ENCODE data around the gene GUCY1A1.

Gene GUCY1A1

GRCh38 chr4:155665054-155665453 lies 1.6 kb upstream of the GUCY1A1 start:
- Histone ChIP-seq H3K27me3 (ENCODE audit: insufficient read depth, low read length) (peaks cover 68% of the 10 kb centered on the region), H3K36me3 (ENCODE audit: insufficient read depth, low read depth, low read length) (no peaks in the 10 kb centered on the region), H3K9me3 (ENCODE audit: insufficient read depth, low read depth, low read length) (no peaks in the 10 kb centered on the region), H3K4me3 (ENCODE audit: low read length) (no peak overlapping the region), H3K4me1 (ENCODE audit: insufficient read depth, low read length) (peaks cover 5% of the 10 kb centered on the region; the same call in 1 of the 2 replicates), H3K27ac (ENCODE audit: low read length) (no peak overlapping the region), H3K9ac (ENCODE audit: low read depth, low read length) (no peak overlapping the region)

DNA sequence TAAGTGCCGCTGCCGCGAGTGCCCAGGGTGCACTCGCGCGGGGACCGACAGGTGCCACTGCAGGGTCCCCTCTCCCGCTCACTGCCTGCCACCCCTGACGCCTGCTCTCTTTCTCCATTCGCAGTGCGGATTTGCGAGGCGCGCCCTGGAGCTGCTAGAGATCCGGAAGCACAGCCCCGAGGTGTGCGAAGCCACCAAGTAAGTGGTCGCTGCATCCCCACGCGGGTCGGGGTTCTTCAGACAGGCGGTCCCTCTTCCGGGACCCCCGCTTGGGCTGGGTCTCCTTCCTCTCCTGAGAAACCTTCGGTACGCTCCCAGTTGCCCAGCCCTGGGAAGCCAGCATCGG lies 547 bp downstream of the GUCY1A1 start:
- H3K27me3 ChIP-seq (ENCODE audit: insufficient read depth, low read length), result peaks cover 89% of the 10 kb centered on the region
- H3K4me1 ChIP-seq (ENCODE audit: insufficient read depth, low read length), result peaks cover 5% of the 10 kb centered on the region; the same call in 1 of the 2 replicates
- no peak overlapping the region for H3K27ac ChIP-seq (ENCODE audit: low read length)
- H3K4me3 ChIP-seq (ENCODE audit: low read length), result peak overlapping the region; percentile 64
- no peaks in the 10 kb centered on the region for H3K36me3 ChIP-seq (ENCODE audit: insufficient read depth, low read depth, low read length)
- H3K9ac ChIP-seq (ENCODE audit: low read depth, low read length), result no peak overlapping the region
- H3K9me3 ChIP-seq (ENCODE audit: insufficient read depth, low read depth, low read length), result no peaks in the 10 kb centered on the region

- no peak overlapping the region for H3K9ac ChIP-seq (ENCODE audit: low read depth, low read length)
- H3K9me3 ChIP-seq (ENCODE audit: insufficient read depth, low read depth, low read length), result no peaks in the 10 kb centered on the region
- H3K4me1 ChIP-seq (ENCODE audit: insufficient read depth, low read length), result peaks cover 5% of the 10 kb centered on the region; the same call in 1 of the 2 replicates
- peak overlapping the region; percentile 64 for H3K4me3 ChIP-seq (ENCODE audit: low read length)
- H3K36me3 ChIP-seq (ENCODE audit: insufficient read depth, low read depth, low read length), result no peaks in the 10 kb centered on the region
- H3K27ac ChIP-seq (ENCODE audit: low read length), result no peak overlapping the region
- peaks cover 96% of the 10 kb centered on the region for H3K27me3 ChIP-seq (ENCODE audit: insufficient read depth, low read length)
These were observed 1.2 kb downstream of the GUCY1A1 start for GRCh38 chr4:155667568-155668511.

GRCh38 chr4:155668707-155669220 lies 2.1 kb downstream of the GUCY1A1 start:
- Histone ChIP-seq H3K27me3 (ENCODE audit: insufficient read depth, low read length) (peaks cover 100% of the 10 kb centered on the region), H3K9ac (ENCODE audit: low read depth, low read length) (no peak overlapping the region), H3K36me3 (ENCODE audit: insufficient read depth, low read depth, low read length) (no peaks in the 10 kb centered on the region), H3K27ac (ENCODE audit: low read length) (no peak overlapping the region), H3K4me3 (ENCODE audit: low read length) (no peak overlapping the region), H3K9me3 (ENCODE audit: insufficient read depth, low read depth, low read length) (no peaks in the 10 kb centered on the region), H3K4me1 (ENCODE audit: insufficient read depth, low read length) (peaks cover 5% of the 10 kb centered on the region; the same call in 1 of the 2 replicates)

- Histone ChIP-seq H3K27me3 (ENCODE audit: insufficient read depth, low read length) (peaks cover 65% of the 10 kb centered on the region), H3K4me3 (ENCODE audit: low read length) (no peak overlapping the region), H3K9ac (ENCODE audit: low read depth, low read length) (no peak overlapping the region), H3K36me3 (ENCODE audit: insufficient read depth, low read depth, low read length) (no peaks in the 10 kb centered on the region), H3K4me1 (ENCODE audit: insufficient read depth, low read length) (no peaks in the 10 kb centered on the region), H3K9me3 (ENCODE audit: insufficient read depth, low read depth, low read length) (no peaks in the 10 kb centered on the region), H3K27ac (ENCODE audit: low read length) (no peak overlapping the region)
These were observed 5.7 kb downstream of the GUCY1A1 start for GRCh38 chr4:155672342-155672741.

GRCh38 chr4:155673453-155673979 lies 6.9 kb downstream of the GUCY1A1 start:
- Histone ChIP-seq H3K9me3 (ENCODE audit: insufficient read depth, low read depth, low read length) (no peaks in the 10 kb centered on the region), H3K36me3 (ENCODE audit: insufficient read depth, low read depth, low read length) (no peaks in the 10 kb centered on the region), H3K4me3 (ENCODE audit: low read length) (no peak overlapping the region), H3K9ac (ENCODE audit: low read depth, low read length) (no peak overlapping the region), H3K27me3 (ENCODE audit: insufficient read depth, low read length) (peaks cover 53% of the 10 kb centered on the region), H3K4me1 (ENCODE audit: insufficient read depth, low read length) (no peaks in the 10 kb centered on the region), H3K27ac (ENCODE audit: low read length) (no peak overlapping the region)

DNA sequence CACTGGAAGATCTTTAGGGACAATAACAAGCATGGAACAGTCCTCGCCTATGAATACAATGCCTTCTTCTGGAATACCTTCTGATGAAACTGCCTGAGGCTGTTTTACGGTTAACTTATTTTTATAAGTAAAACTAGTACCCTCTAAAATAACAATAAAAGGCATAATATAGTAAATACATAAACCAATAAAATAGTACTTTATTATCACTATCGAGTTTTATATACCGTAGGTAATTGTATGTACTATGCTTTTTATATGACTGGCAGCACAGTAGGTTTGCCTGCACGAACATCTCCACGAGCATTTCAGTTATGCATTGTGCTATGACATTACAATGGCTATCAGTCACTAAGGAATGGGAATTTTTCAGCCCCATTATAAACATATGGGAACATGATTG lies 8.0 kb downstream of the GUCY1A1 start:
- no peaks in the 10 kb centered on the region for H3K36me3 ChIP-seq (ENCODE audit: insufficient read depth, low read depth, low read length)
- no peak overlapping the region for H3K4me3 ChIP-seq (ENCODE audit: low read length)
- H3K9me3 ChIP-seq (ENCODE audit: insufficient read depth, low read depth, low read length), result no peaks in the 10 kb centered on the region
- no peak overlapping the region for H3K27ac ChIP-seq (ENCODE audit: low read length)
- H3K27me3 ChIP-seq (ENCODE audit: insufficient read depth, low read length), result peaks cover 42% of the 10 kb centered on the region
- H3K4me1 ChIP-seq (ENCODE audit: insufficient read depth, low read length), result no peaks in the 10 kb centered on the region
- H3K9ac ChIP-seq (ENCODE audit: low read depth, low read length), result no peak overlapping the region

DNA sequence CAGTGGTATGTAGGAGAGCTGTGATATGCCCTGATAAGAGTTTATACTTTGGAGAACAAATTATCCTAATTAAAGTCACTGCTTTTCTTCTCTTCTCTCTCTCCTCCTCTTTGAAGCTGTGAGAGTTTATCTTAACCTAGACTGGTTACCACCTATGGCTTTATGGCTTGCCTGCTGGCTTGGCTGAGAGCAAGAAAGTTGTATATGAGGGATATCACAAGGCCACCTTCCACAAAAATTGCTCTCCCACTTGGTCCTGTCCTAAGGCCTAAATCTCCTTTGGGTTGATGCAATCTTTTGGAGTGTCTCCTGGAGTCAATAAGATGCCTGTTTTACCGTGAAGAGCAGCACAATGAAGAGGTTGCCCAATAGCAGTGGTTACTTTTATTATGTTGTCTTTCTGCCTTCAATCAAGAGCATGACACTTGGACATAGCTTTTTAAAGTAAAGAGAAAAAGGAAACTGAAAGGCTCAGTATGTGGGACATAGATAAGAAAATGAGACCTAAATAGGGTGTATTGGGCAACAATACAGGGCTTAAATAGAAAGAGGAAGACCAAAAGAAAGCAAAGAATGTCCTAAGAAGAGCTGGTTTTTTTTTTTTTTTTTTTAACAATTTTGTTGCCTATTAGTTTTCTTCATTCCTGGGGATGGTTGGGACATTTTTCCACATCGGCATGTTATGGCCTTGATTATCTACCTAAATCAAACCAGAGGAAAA lies 9.2 kb downstream of the GUCY1A1 start:
- Histone ChIP-seq H3K27me3 (ENCODE audit: insufficient read depth, low read length) (peaks cover 30% of the 10 kb centered on the region), H3K9ac (ENCODE audit: low read depth, low read length) (no peak overlapping the region), H3K4me3 (ENCODE audit: low read length) (no peak overlapping the region), H3K4me1 (ENCODE audit: insufficient read depth, low read length) (no peaks in the 10 kb centered on the region), H3K9me3 (ENCODE audit: insufficient read depth, low read depth, low read length) (no peaks in the 10 kb centered on the region), H3K36me3 (ENCODE audit: insufficient read depth, low read depth, low read length) (no peaks in the 10 kb centered on the region), H3K27ac (ENCODE audit: low read length) (no peak overlapping the region)

DNA sequence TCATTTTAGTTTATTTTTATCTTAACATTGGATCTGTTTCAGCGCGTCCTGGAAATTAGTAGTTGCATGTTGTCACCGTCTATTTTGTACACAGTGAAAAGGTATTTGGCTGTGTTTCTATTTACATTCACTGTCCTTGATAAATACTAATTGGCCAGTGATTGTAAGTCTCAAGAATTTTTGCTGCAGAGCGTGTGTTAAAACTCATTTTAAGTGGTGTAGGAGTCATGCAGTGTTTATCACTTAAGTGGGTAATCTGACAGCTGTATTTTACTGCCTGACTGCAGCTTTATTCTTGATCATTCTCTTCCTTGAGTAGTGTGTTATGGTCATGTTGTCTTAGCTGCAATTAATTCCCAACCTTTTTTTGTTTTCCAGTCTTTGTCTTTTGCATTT lies 9.8 kb downstream of the GUCY1A1 start:
- no peaks in the 10 kb centered on the region for H3K9me3 ChIP-seq (ENCODE audit: insufficient read depth, low read depth, low read length)
- no peak overlapping the region for H3K9ac ChIP-seq (ENCODE audit: low read depth, low read length)
- H3K36me3 ChIP-seq (ENCODE audit: insufficient read depth, low read depth, low read length), result no peaks in the 10 kb centered on the region
- H3K4me3 ChIP-seq (ENCODE audit: low read length), result no peak overlapping the region
- H3K27ac ChIP-seq (ENCODE audit: low read length), result no peak overlapping the region
- peaks cover 24% of the 10 kb centered on the region for H3K27me3 ChIP-seq (ENCODE audit: insufficient read depth, low read length)
- H3K4me1 ChIP-seq (ENCODE audit: insufficient read depth, low read length), result no peaks in the 10 kb centered on the region

DNA sequence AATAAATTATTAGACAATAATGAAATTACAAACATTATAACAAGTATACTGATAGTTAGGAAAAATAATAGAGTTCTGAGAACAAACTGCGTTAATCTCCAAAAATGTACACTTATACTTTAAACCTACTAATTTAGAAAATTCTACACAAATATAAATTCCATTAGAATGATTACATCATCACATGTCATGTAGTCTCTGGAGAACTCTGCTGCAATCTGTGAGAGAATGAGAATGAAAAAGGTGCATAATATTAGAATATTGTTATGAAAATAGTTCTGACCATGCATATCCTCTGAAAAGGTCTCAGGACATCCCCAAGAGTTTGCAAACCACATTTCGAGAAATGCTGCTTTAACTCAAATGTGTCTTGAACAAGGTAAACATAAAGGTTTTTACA lies 11.4 kb downstream of the GUCY1A1 start:
- H3K27me3 ChIP-seq (ENCODE audit: insufficient read depth, low read length), result peaks cover 9% of the 10 kb centered on the region; the same call in 1 of the 2 replicates
- no peaks in the 10 kb centered on the region for H3K36me3 ChIP-seq (ENCODE audit: insufficient read depth, low read depth, low read length)
- no peak overlapping the region for H3K27ac ChIP-seq (ENCODE audit: low read length)
- no peaks in the 10 kb centered on the region for H3K9me3 ChIP-seq (ENCODE audit: insufficient read depth, low read depth, low read length)
- H3K4me1 ChIP-seq (ENCODE audit: insufficient read depth, low read length), result no peaks in the 10 kb centered on the region
- no peak overlapping the region for H3K4me3 ChIP-seq (ENCODE audit: low read length)
- no peak overlapping the region for H3K9ac ChIP-seq (ENCODE audit: low read depth, low read length)

DNA sequence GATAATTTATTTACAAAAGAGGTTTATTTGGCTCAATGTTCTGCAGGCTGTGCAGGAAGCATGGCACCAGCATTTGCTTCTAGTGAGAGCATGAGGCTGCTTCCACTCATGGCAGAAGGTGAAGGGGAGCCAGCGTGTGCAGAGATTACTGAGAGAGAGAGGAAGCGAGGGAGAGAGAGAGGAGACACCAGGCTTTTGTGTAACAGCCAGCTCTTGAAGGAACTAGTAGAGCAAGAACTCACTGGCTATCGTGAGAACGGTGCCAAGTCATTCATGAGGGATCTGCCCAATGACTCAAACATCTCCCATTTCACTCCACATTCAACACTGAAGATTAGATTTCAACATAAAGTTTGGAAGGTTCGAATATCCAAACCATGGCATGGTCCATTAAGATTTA lies 12.7 kb downstream of the GUCY1A1 start:
- Histone ChIP-seq H3K27ac (ENCODE audit: low read length) (no peak overlapping the region), H3K27me3 (ENCODE audit: insufficient read depth, low read length) (no peaks in the 10 kb centered on the region), H3K36me3 (ENCODE audit: insufficient read depth, low read depth, low read length) (no peaks in the 10 kb centered on the region), H3K9me3 (ENCODE audit: insufficient read depth, low read depth, low read length) (no peaks in the 10 kb centered on the region), H3K4me3 (ENCODE audit: low read length) (no peak overlapping the region), H3K4me1 (ENCODE audit: insufficient read depth, low read length) (no peaks in the 10 kb centered on the region), H3K9ac (ENCODE audit: low read depth, low read length) (no peak overlapping the region)
